Astrocyte (in vitro differentiated cells and primary cell): Measurements from ENCODE around the gene BMPR1A. TPM values are rescaled to one million over a fixed set of nuclear protein-coding genes. Genes with fewer than 3 reads are reported as not detected.

Experiments
- DNase-seq: peaks from one replicate; pipeline ENCODE4 v3.0.0-alpha.2; 2010; ENCODE audit warnings: low read depth
- FAIRE-seq: peaks from 2 replicates; lab custom pipeline; 2011; peaks lifted over from hg19 to GRCh38; lab: Jason Lieb, UNC
- H2AFZ ChIP-seq: 2 replicates; pipeline ENCODE4 v1.6.0; 2012; ENCODE audit warnings: low read depth, low read length, inconsistent platforms
- H3K27ac ChIP-seq: 2 replicates; pipeline ENCODE4 v1.5.1; 2011; ENCODE audit warnings: low read depth, low read length, inconsistent platforms
- H3K27me3 ChIP-seq: 2 replicates; pipeline ENCODE4 v1.6.0; 2011; ENCODE audit warnings: low read length, inconsistent platforms; ENCODE audit not compliant: insufficient read depth
- H3K36me3 ChIP-seq: 2 replicates; pipeline ENCODE4 v1.5.1; 2011; ENCODE audit warnings: low read length, inconsistent platforms; ENCODE audit not compliant: insufficient read depth
- H3K4me1 ChIP-seq: 2 replicates; pipeline ENCODE4 v1.5.1; 2011; ENCODE audit warnings: low read length, inconsistent platforms; ENCODE audit not compliant: insufficient read depth
- H3K4me2 ChIP-seq: 2 replicates; pipeline ENCODE4 v1.6.0; 2012; ENCODE audit warnings: low read length, inconsistent platforms
- H3K4me3 ChIP-seq: 2 replicates; pipeline ENCODE4 v1.5.1; 2011; ENCODE audit warnings: low read depth, mild to moderate bottlenecking, low read length, inconsistent platforms; ENCODE audit not compliant: insufficient read depth
- H3K79me2 ChIP-seq: 2 replicates; pipeline ENCODE4 v1.6.0; 2012; ENCODE audit warnings: mild to moderate bottlenecking, low read length, inconsistent platforms; ENCODE audit not compliant: insufficient read depth
- H3K9ac ChIP-seq: 2 replicates; pipeline ENCODE4 v1.6.0; 2012; ENCODE audit warnings: mild to moderate bottlenecking, low read length, inconsistent platforms
- H3K9me3 ChIP-seq: 2 replicates; pipeline ENCODE4 v1.5.1; 2012; ENCODE audit warnings: low read depth, mild to moderate bottlenecking, low read length, inconsistent platforms; ENCODE audit not compliant: insufficient read depth
- H4K20me1 ChIP-seq: 2 replicates; pipeline ENCODE4 v1.6.0; 2012; ENCODE audit warnings: low read length, inconsistent platforms; ENCODE audit not compliant: insufficient read depth
- H3K27ac Mint-ChIP-seq: one replicate; pipeline ENCODE4 v1.8.0; 2021; ENCODE audit warnings: mild to moderate bottlenecking, mixed read lengths; ENCODE audit not compliant: unreplicated experiment
- H3K27me3 Mint-ChIP-seq: one replicate; pipeline ENCODE4 v1.8.0; 2021; ENCODE audit warnings: low read depth, mixed read lengths; ENCODE audit not compliant: unreplicated experiment
- H3K36me3 Mint-ChIP-seq: one replicate; pipeline ENCODE4 v1.8.0; 2021; ENCODE audit warnings: low read depth, mixed read lengths; ENCODE audit not compliant: unreplicated experiment
- H3K4me1 Mint-ChIP-seq: one replicate; pipeline ENCODE4 v1.8.0; 2021; ENCODE audit warnings: low read depth, mixed read lengths; ENCODE audit not compliant: unreplicated experiment
- H3K4me3 Mint-ChIP-seq: one replicate; pipeline ENCODE4 v1.8.0; 2021; ENCODE audit warnings: mild to moderate bottlenecking, moderate library complexity, mixed read lengths; ENCODE audit not compliant: unreplicated experiment
- H3K9me3 Mint-ChIP-seq: one replicate; pipeline ENCODE4 v1.8.0; 2021; ENCODE audit warnings: mild to moderate bottlenecking, mixed read lengths; ENCODE audit not compliant: unreplicated experiment
- EZH2 ChIP-seq: IDR thresholded peaks from 2 replicates; pipeline ENCODE4 v1.6.1; 2012; ENCODE audit warnings: mild to moderate bottlenecking, low read length, inconsistent platforms; ENCODE audit not compliant: insufficient read depth
- total RNA-seq: library from RNA; stranded (reverse); gene quantifications from 2 replicates; pipeline ENCODE4 v1.2.1, GENCODE V29; 2021
- TF ChIP-seq, protein P1 (sequence below): IDR thresholded peaks from 2 replicates; pipeline ENCODE4 v1.5.1; 2011; ENCODE audit warnings: low read depth, mild to moderate bottlenecking, inconsistent platforms, low read length, moderate library complexity; ENCODE audit not compliant: insufficient read depth

Gene BMPR1A
- total RNA-seq, 1 donor from 2014 or later: 52.2 TPM

GRCh38 chr10:86718556-86718955 lies 37.9 kb upstream of the BMPR1A start:
- H3K27ac Mint-ChIP-seq: no peak overlapping the region
- H3K9me3 Mint-ChIP-seq: no peaks in the 10 kb centered on the region
- no peak for TF ChIP-seq EZH2
- TF ChIP-seq, protein P1, sequence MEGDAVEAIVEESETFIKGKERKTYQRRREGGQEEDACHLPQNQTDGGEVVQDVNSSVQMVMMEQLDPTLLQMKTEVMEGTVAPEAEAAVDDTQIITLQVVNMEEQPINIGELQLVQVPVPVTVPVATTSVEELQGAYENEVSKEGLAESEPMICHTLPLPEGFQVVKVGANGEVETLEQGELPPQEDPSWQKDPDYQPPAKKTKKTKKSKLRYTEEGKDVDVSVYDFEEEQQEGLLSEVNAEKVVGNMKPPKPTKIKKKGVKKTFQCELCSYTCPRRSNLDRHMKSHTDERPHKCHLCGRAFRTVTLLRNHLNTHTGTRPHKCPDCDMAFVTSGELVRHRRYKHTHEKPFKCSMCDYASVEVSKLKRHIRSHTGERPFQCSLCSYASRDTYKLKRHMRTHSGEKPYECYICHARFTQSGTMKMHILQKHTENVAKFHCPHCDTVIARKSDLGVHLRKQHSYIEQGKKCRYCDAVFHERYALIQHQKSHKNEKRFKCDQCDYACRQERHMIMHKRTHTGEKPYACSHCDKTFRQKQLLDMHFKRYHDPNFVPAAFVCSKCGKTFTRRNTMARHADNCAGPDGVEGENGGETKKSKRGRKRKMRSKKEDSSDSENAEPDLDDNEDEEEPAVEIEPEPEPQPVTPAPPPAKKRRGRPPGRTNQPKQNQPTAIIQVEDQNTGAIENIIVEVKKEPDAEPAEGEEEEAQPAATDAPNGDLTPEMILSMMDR: no peak
- Histone ChIP-seq H3K27ac (no peak overlapping the region), H3K36me3 (no peaks in the 10 kb centered on the region), H3K9me3 (no peaks in the 10 kb centered on the region), H3K4me1 (no peaks in the 10 kb centered on the region), H3K9ac (no peak overlapping the region), H3K4me2 (no peak overlapping the region), H4K20me1 (no peaks in the 10 kb centered on the region), H3K79me2 (no peaks in the 10 kb centered on the region), H2AFZ (no peak overlapping the region), H3K4me3 (no peak overlapping the region), H3K27me3 (peaks cover 5% of the 10 kb centered on the region)
- FAIRE-seq (no peak), DNase-seq (no peak)
- H3K4me1 Mint-ChIP-seq: peaks cover 2% of the 10 kb centered on the region
- peaks cover 27% of the 10 kb centered on the region for H3K27me3 Mint-ChIP-seq
- H3K4me3 Mint-ChIP-seq: no peak overlapping the region
- H3K36me3 Mint-ChIP-seq: peaks cover 2% of the 10 kb centered on the region

- H3K4me3 Mint-ChIP-seq: no peak overlapping the region
Measured at GRCh38 chr10:86721232-86721631, 35.2 kb upstream of the BMPR1A start.

GRCh38 chr10:86723009-86723408 lies 33.4 kb upstream of the BMPR1A start:
- FAIRE-seq: no peak
- peaks cover 22% of the 10 kb centered on the region for H3K27me3 Mint-ChIP-seq
- H3K4me3 Mint-ChIP-seq: no peak overlapping the region
- Histone ChIP-seq H3K4me1 (no peaks in the 10 kb centered on the region), H4K20me1 (no peaks in the 10 kb centered on the region), H3K4me2 (no peak overlapping the region), H3K4me3 (no peak overlapping the region), H3K27me3 (peaks cover 5% of the 10 kb centered on the region), H3K36me3 (no peaks in the 10 kb centered on the region), H3K9me3 (no peaks in the 10 kb centered on the region), H2AFZ (no peak overlapping the region), H3K79me2 (no peaks in the 10 kb centered on the region), H3K9ac (no peak overlapping the region), H3K27ac (no peak overlapping the region)
- H3K36me3 Mint-ChIP-seq: peaks cover 2% of the 10 kb centered on the region
- H3K27ac Mint-ChIP-seq: no peak overlapping the region
- no peak for TF ChIP-seq EZH2
- DNase-seq: no peak
- no peaks in the 10 kb centered on the region for H3K4me1 Mint-ChIP-seq
- no peaks in the 10 kb centered on the region for H3K9me3 Mint-ChIP-seq

More at GRCh38 chr10:86721232-86721631, 35.2 kb upstream of the BMPR1A start:
- Histone ChIP-seq H3K9ac (no peak overlapping the region), H3K27me3 (peaks cover 5% of the 10 kb centered on the region), H3K27ac (no peak overlapping the region), H3K4me3 (no peak overlapping the region), H3K9me3 (no peaks in the 10 kb centered on the region), H2AFZ (no peak overlapping the region), H3K4me1 (no peaks in the 10 kb centered on the region), H3K79me2 (no peaks in the 10 kb centered on the region), H3K4me2 (no peak overlapping the region), H4K20me1 (no peaks in the 10 kb centered on the region), H3K36me3 (no peaks in the 10 kb centered on the region)
- DNase-seq: no peak
- H3K9me3 Mint-ChIP-seq: no peaks in the 10 kb centered on the region
- FAIRE-seq: no peak
- no peak overlapping the region for H3K27ac Mint-ChIP-seq
- H3K27me3 Mint-ChIP-seq: peaks cover 22% of the 10 kb centered on the region
- no peaks in the 10 kb centered on the region for H3K4me1 Mint-ChIP-seq
- no peak for TF ChIP-seq EZH2
- TF ChIP-seq, protein P1: no peak
- peaks cover 2% of the 10 kb centered on the region for H3K36me3 Mint-ChIP-seq
